Epithelial cell of proximal tubule (primary cell): Measurements from ENCODE around the gene ANKIB1. TPM values are rescaled to one million over a fixed set of nuclear protein-coding genes. Genes with fewer than 3 reads are reported as not detected.
"Not testable (repeated sequence)": the region's sequence is repeated elsewhere in the genome, so short reads cannot be mapped to it uniquely, and the experiment has no call there.

Experiments
- DNase-seq: peaks from one replicate; pipeline ENCODE4 v3.0.0-alpha.2; 2011; ENCODE audit warnings: low read depth
- H3K4me3 ChIP-seq: 2 replicates; pipeline ENCODE4 v1.5.1; 2011; ENCODE audit warnings: low read depth, mild to moderate bottlenecking, low read length
- CTCF ChIP-seq: conservative IDR thresholded peaks from 2 replicates; pipeline ENCODE4 v1.5.1; 2012; ENCODE audit warnings: low read depth, mild to moderate bottlenecking, low read length
- total RNA-seq: library from RNA; depleted of rRNA; stranded (reverse); fragments of >200 nt; gene quantifications from 2 replicates; pipeline ENCODE4 v1.2.3, GENCODE V29; 2015

ANKIB1 gene
- total RNA-seq, 1 donor from 2014 or later, result 27.3 TPM

DNA sequence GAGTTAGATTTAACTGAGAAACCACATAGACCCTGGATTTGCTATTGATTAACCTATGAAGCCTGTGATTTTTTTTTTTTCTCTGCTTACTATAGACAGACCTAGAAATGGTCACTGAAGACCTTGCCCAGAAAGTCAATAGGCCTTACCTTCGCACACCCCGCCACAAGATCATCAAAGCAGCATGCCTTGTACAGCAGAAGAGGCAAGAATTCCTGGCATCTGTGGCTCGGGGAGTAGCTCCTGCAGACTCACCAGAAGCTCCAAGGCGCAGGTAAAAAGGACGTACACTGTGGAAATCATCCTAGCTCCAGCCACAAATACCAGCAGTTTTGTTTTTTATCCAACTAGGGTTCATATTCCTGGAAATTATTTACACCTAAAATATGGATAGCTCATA is 145.3 kb downstream of the ANKIB1 start:
- TF ChIP-seq CTCF, result no peak
- H3K4me3 ChIP-seq, result no peak overlapping the region
- no peak for DNase-seq

DNA sequence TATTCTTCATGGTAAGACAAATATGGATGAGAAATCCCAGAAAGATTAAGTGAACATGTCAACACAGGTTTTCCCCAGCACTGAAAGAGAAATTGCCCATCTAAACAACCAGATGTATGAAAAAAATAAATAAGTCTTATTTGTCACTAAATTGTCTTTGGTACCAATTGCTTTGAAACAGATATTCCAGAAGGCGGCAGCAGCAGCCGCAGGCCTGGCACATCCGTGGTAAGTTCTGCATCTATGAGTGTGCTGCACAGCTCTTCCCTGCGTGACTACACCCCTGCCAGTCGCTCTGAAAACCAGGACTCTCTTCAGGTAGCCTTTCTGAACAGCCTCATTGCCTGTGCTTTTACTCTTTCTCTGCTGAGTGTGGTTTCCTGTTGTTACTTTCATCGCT is 151.8 kb downstream of the ANKIB1 start:
- no peak for DNase-seq
- H3K4me3 ChIP-seq, result no peak overlapping the region
- no peak for TF ChIP-seq CTCF

DNA sequence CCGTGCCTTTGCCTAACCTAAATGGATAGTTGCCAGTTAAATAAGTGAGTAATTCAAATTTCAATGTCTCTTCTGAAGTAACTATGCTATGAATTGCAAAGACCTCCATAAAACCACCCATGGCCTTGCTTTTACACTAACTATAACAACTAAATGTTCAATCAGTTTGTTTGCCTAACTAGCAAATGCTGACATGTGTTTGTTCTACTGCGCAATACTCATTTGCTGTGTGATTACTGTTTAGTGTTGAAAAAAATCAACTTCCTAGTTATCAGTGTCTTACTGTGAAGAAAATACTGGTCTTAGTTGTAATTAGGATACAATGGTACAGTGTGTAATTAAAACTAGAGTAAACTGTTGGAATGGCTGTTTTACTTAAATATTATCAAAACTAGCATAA is 154.2 kb downstream of the ANKIB1 start:
- TF ChIP-seq CTCF, result no peak
- no peak for DNase-seq
- H3K4me3 ChIP-seq, result no peak overlapping the region

GRCh38 chr7:92402920-92403759 is 157.4 kb downstream of the ANKIB1 start:
- no peak overlapping the region for H3K4me3 ChIP-seq
- no peak for DNase-seq
- TF ChIP-seq CTCF, result no peak

GRCh38 chr7:92403760-92404074 is 157.9 kb downstream of the ANKIB1 start:
- DNase-seq, result no peak
- H3K4me3 ChIP-seq, result no peak overlapping the region
- TF ChIP-seq CTCF, result no peak

GRCh38 chr7:92404170-92404614 is 158.4 kb downstream of the ANKIB1 start:
- DNase-seq, result no peak
- TF ChIP-seq CTCF, result peak; percentile 15
- no peak overlapping the region for H3K4me3 ChIP-seq

DNA sequence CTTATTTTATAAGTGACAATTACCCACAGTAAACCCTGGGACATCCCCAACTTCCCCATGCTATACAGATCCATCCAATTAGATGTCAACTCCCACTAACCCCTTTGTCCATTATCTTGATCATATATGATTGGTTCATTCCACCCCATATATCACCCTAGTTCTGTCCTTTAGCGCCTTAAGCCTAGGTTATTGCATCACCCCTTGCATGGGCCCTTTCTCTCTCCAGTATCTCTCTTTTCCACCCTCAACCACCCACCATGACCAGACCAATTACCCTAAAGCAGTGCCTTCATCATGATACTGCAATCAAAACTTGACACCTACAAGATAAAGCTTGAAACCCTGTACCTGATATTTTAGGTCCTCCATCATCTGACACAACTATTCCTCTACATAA is 163.6 kb downstream of the ANKIB1 start:
- no peak for DNase-seq
- no peak for TF ChIP-seq CTCF
- H3K4me3 ChIP-seq, result no peak overlapping the region

- not testable (repeated sequence) for DNase-seq, H3K4me3 ChIP-seq
Observed at GRCh38 chr7:92410162-92410561, 164.4 kb downstream of the ANKIB1 start.
